ENCODE data around the gene TMEM39B. TPM values are rescaled to one million over a fixed set of nuclear protein-coding genes. Genes with fewer than 3 reads are reported as not detected.
"Not testable (repeated sequence)": the region's sequence is repeated elsewhere in the genome, so short reads cannot be mapped to it uniquely, and the experiment has no call there.

The TMEM39B gene
- total RNA-seq, 4 donors from 2014 or later, result 7.6 to 12.8 (median 9.6) TPM

DNA sequence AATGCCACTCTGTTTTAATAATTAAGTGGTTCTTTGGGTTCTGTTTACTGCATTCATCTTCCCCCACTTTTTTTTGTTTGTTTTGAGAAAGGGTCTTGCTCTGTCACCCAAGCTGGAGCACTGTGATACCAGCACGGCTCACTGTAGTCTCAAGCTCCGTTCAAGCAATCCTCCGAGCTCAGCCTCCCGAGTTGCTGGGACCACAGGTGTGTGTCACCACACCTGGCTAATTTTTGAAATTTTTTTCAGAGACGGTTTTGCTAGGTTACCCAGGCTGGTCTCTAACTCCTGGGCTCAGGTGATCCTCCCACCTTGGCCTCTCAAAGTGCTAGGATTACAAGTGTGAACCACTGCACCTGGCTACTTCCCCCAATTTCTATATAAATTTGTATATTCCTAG is 64.4 kb downstream of the TMEM39B start:
- no peaks in the 10 kb centered on the region for H3K9me3 ChIP-seq
- no peak overlapping the region for H3K27ac ChIP-seq
- 92 to 94% methylated on average over 5 of the region's 5 CpGs for WGBS, 2 donors
- H3K36me3 ChIP-seq, result no peaks in the 10 kb centered on the region
- no peak for TF ChIP-seq POLR2A (IDR thresholded peaks at IDR 0.05)
- TF ChIP-seq, protein P1, sequence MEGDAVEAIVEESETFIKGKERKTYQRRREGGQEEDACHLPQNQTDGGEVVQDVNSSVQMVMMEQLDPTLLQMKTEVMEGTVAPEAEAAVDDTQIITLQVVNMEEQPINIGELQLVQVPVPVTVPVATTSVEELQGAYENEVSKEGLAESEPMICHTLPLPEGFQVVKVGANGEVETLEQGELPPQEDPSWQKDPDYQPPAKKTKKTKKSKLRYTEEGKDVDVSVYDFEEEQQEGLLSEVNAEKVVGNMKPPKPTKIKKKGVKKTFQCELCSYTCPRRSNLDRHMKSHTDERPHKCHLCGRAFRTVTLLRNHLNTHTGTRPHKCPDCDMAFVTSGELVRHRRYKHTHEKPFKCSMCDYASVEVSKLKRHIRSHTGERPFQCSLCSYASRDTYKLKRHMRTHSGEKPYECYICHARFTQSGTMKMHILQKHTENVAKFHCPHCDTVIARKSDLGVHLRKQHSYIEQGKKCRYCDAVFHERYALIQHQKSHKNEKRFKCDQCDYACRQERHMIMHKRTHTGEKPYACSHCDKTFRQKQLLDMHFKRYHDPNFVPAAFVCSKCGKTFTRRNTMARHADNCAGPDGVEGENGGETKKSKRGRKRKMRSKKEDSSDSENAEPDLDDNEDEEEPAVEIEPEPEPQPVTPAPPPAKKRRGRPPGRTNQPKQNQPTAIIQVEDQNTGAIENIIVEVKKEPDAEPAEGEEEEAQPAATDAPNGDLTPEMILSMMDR (IDR thresholded peaks at IDR 0.05), result no peak
- intact Hi-C loops (cut with DNase I), result no loop called here
- H3K27me3 ChIP-seq, result no peaks in the 10 kb centered on the region
- H3K4me1 ChIP-seq, result peaks cover 0 to 10% of the 10 kb centered on the region in 2 donors
- no peak overlapping the region for H3K4me3 ChIP-seq (replicated peaks in 1 of 3)
- DNase-seq, result no peak

DNA sequence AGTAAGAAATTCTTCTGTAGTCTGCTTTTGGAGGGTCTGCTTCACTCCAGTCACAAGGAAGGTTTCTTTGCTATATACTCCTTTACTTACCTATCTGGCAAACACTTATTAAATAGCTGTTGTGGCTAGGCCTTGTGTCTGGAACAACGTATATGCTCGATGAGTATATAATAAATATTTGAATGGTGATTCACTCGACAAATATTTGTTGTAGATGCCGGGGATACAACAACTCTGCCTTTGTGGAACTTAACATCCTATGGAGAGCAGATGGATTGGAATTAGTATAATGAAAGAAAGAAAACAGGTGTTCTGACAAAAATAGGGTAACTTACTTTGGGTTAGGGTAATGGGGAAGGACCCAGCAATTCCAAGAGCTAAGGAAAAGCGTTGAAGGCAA is 66.2 kb downstream of the TMEM39B start:
- Histone ChIP-seq H3K27ac (no peak overlapping the region), H3K4me3 (replicated peaks in 1 of 3) (no peak overlapping the region), H3K9me3 (no peaks in the 10 kb centered on the region), H3K36me3 (no peaks in the 10 kb centered on the region), H3K27me3 (no peaks in the 10 kb centered on the region), H3K4me1 (peaks cover 14 to 15% of the 10 kb centered on the region in 2 donors)
- intact Hi-C loops (cut with DNase I), result no loop called here
- TF ChIP-seq, protein P1 (IDR thresholded peaks at IDR 0.05), result no peak
- no peak for TF ChIP-seq POLR2A (IDR thresholded peaks at IDR 0.05)
- WGBS, 2 donors, result 88 to 91% methylated on average over 5 of the region's 5 CpGs
- no peak for DNase-seq

DNA sequence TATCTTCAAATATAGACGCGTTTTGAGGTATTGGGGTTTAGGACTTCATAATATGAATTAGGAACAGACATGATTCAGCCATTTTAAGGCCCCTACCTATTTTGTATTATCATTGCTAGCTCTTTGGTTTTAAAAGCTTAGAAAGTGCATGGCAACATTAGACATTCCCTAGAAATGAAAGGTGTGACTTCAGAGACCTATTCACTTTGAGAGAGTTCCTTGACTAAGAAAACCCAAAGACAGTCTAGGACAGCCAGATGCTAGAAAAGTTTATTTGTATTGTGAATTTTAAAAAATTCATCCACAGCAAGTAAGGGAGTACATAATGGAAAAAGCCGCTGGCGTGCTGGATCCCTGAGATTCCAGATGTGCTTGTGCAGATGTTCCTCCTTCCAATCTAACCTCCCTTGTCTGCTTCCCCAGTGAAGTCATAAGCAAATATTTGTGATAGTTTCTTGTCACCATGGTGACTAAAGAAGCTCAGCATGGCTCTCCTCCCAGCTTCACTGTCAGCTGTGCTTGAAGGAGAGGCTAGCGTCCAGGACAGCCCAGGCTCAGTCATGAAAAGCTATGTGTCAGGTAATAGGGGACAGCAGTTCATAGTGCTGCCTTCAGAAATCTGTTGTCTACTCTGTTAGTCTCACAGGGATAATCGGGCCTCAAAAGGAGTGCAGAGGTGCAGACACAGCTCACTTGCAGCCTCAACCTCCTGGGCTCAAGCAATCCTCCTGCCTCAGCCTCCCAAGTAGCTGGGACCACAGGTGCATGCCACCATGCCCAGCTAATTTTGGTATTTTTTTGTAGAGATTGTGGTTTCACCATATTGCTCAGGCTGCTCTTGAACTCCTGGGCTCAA is 69.9 kb downstream of the TMEM39B start:
- H3K27ac ChIP-seq, result peak overlapping the region; percentile 13 to 53 (median 29)
- no peak overlapping the region for H3K4me3 ChIP-seq (replicated peaks in 1 of 3)

DNA sequence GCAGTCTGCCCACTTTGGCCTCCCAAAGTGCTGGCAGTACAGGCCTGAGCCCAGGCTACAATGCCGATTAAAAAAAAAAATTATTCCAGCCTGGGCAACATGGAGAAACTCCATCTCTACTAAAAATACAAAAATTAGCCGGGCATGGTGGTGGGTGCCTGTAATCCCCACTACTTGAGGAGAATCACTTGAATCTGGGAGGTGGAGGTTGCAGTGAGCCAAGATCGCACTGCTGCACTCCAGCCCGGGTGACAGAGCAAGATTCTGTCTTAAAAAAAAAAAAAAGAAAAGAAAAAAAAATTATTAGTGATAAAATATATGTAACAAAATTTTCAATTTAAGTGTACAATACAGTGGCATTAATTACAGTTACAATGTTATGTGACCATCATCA is 70.6 kb downstream of the TMEM39B start:
- H3K27me3 ChIP-seq; H3K9me3 ChIP-seq; intact Hi-C loops (cut with DNase I); H3K4me3 ChIP-seq (replicated peaks in 1 of 3); H3K36me3 ChIP-seq: not testable (repeated sequence)
- Histone ChIP-seq H3K27ac (peak overlapping the region; percentile 13 to 53 (median 29)), H3K4me1 (peaks cover 15 to 17% of the 10 kb centered on the region in 2 donors)
- peak; percentile 51 to 55 for DNase-seq
- WGBS, 2 donors, result 24 to 40% methylated on average over 4 of the region's 4 CpGs

More for the DNA sequence above, 69.9 kb downstream of the TMEM39B start:
- H3K4me1 ChIP-seq, result peaks cover 15 to 17% of the 10 kb centered on the region in 2 donors
- H3K36me3 ChIP-seq, result no peaks in the 10 kb centered on the region
- 68 to 73% methylated on average over 6 of the region's 6 CpGs for WGBS, 2 donors
- H3K27me3 ChIP-seq, result no peaks in the 10 kb centered on the region
- peak in 1 of 2 donors; percentile 44 for DNase-seq
- intact Hi-C loops (cut with DNase I), result no loop called here
- TF ChIP-seq, protein P1 (IDR thresholded peaks at IDR 0.05), result no peak
- no peak for TF ChIP-seq POLR2A (IDR thresholded peaks at IDR 0.05)
- no peaks in the 10 kb centered on the region for H3K9me3 ChIP-seq

DNA sequence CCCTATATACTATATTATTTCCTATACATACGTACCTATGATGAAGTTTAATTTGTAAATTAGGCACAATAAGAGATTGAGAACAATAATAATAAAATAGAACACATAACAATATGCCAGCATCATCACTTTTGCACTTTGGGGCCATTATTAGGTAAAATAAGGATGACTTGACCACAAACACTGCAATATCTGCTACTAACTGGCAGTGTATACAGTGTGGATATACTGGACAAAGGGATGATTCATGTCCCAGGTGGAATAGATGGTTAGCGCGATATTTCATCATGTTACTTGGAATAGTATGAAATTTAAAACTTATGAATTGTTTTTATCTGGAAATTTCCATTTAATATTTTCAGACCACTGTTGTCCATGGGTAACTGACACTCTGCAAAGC is 71.3 kb downstream of the TMEM39B start:
- peak overlapping the region in 1 of 3 donors; percentile 19 for H3K27ac ChIP-seq
- H3K4me1 ChIP-seq, result peaks cover 15 to 17% of the 10 kb centered on the region in 2 donors
- no peak overlapping the region for H3K4me3 ChIP-seq (replicated peaks in 1 of 3)
- intact Hi-C loops (cut with DNase I), result no loop called here
- H3K27me3 ChIP-seq, result no peaks in the 10 kb centered on the region
- no peaks in the 10 kb centered on the region for H3K9me3 ChIP-seq
- H3K36me3 ChIP-seq, result no peaks in the 10 kb centered on the region
- TF ChIP-seq, protein P1 (IDR thresholded peaks at IDR 0.05), result no peak
- no peak for TF ChIP-seq POLR2A (IDR thresholded peaks at IDR 0.05)
- WGBS, 2 donors, result 90 to 93% methylated on average over 3 of the region's 3 CpGs
- DNase-seq, result no peak

DNA sequence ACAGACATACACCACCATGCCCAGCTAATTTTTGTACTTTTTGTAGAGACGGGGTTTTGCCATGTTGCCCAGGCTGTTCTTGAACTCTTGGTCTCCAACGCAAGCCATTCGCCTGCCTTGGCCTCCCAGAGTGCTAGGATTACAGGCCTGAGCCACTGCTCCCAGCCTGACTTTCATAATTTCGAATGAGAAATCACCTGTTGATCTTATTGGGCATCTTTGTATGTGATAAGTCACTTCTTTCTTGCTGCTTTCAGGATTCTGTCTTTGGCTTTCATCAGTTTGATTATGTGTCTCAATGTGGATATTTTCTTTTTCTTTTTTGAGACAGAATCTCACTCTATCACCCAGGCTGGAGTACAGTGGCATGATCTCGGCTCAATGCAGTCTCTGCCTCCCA is 75.1 kb downstream of the TMEM39B start:
- H3K27me3 ChIP-seq; H3K4me3 ChIP-seq (replicated peaks in 1 of 3); intact Hi-C loops (cut with DNase I); H3K27ac ChIP-seq; H3K9me3 ChIP-seq; H3K36me3 ChIP-seq; DNase-seq: not testable (repeated sequence)
- peaks cover 17 to 20% of the 10 kb centered on the region in 2 donors for H3K4me1 ChIP-seq
- 94 to 96% methylated on average over 5 of the region's 5 CpGs for WGBS, 2 donors

All from thyroid gland (tissue), 4 donors.